Measurements from ENCODE around the gene ITGA6.

DNA sequence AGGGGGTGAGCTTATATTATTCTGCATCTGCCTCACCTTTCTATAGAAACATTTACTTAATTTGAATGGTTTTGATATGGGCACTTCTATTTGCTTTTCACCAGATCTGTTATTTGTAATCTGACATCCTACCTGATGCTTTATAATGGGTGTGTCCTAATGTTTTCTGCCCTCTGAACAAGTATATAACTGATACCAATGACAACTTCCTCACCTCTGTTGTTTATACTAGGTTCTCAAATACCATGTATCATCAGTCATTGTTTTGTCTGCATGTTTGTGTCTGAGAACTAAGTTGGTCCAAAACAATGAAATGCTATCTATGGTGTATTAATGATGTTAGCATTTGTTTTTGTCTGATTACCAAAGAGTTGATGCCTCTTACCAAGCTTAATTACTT is 45.8 kb downstream of the ITGA6 start:
- TF ChIP-seq, protein P1, sequence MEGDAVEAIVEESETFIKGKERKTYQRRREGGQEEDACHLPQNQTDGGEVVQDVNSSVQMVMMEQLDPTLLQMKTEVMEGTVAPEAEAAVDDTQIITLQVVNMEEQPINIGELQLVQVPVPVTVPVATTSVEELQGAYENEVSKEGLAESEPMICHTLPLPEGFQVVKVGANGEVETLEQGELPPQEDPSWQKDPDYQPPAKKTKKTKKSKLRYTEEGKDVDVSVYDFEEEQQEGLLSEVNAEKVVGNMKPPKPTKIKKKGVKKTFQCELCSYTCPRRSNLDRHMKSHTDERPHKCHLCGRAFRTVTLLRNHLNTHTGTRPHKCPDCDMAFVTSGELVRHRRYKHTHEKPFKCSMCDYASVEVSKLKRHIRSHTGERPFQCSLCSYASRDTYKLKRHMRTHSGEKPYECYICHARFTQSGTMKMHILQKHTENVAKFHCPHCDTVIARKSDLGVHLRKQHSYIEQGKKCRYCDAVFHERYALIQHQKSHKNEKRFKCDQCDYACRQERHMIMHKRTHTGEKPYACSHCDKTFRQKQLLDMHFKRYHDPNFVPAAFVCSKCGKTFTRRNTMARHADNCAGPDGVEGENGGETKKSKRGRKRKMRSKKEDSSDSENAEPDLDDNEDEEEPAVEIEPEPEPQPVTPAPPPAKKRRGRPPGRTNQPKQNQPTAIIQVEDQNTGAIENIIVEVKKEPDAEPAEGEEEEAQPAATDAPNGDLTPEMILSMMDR (IDR thresholded peaks at IDR 0.05), result no peak
- TF ChIP-seq POLR2A (IDR thresholded peaks at IDR 0.05), result no peak

Measured in thyroid gland (tissue), 4 donors.